Endothelial cell of umbilical vein (primary cell): ENCODE data around the gene ZNF385B. TPM values are rescaled to one million over a fixed set of nuclear protein-coding genes. Genes with fewer than 3 reads are reported as not detected.

Experiments
- BruUV-seq: library from RNA; stranded (reverse); fragments of 400-500 nt; replicated peaks from 2 replicates; lab custom pipeline; 2021; lab: Mats Ljungman, UMichigan
- CTCF ChIA-PET: fragments of 300-600, 350-600 bp; sonication (Branson Sonifier 250); formaldehyde crosslinking; loops from one replicate; lab custom pipeline; 2021; ENCODE audit warnings: antibody characterized with exemption, inconsistent platforms; lab: Charles Lee
- POLR2A ChIA-PET: fragments of 300-600, 350-600 bp; sonication (Branson Sonifier 250); formaldehyde crosslinking; loops from one replicate; lab custom pipeline; 2021; ENCODE audit warnings: antibody characterized with exemption, inconsistent platforms; lab: Charles Lee
- DNase-seq: peaks from one replicate; pipeline ENCODE4 v3.0.0-alpha.2; 2011; ENCODE audit warnings: low read depth, low spot score
- FAIRE-seq: peaks from 2 replicates; lab custom pipeline; 2011; peaks lifted over from hg19 to GRCh38; lab: Jason Lieb, UNC
- H2AFZ ChIP-seq: 2 replicates; pipeline ENCODE4 v1.6.0; 2012; ENCODE audit warnings: low read depth, low read length, control low read depth, inconsistent platforms
- H3K27ac ChIP-seq: 2 replicates; pipeline ENCODE4 v1.5.1; 2011; ENCODE audit warnings: low read depth, mild to moderate bottlenecking, control low read depth, low read length, moderate library complexity; ENCODE audit not compliant: insufficient read depth
- H3K27me3 ChIP-seq, 2 experiments: 2 replicates each; pipeline versions ENCODE4 v1.6.0 to v1.6.1; 2011; ENCODE audit warnings: low read length in 2 of 2, mixed read lengths in 1 of 2; ENCODE audit not compliant: control insufficient read depth in 2 of 2, insufficient read depth in 2 of 2
- H3K36me3 ChIP-seq, 2 experiments: 2 replicates in 1 of 2; 3 replicates in 1 of 2; pipeline ENCODE4 v1.5.1; 2011; ENCODE audit warnings: low read length in 2 of 2, mild to moderate bottlenecking in 1 of 2, moderate library complexity in 1 of 2; ENCODE audit not compliant: control insufficient read depth in 2 of 2, insufficient read depth in 2 of 2; ENCODE audit errors: extremely low read depth in 1 of 2
- H3K4me1 ChIP-seq: 3 replicates; pipeline ENCODE4 v1.5.1; 2011; ENCODE audit warnings: mild to moderate bottlenecking, low read length; ENCODE audit not compliant: control insufficient read depth, insufficient read depth; ENCODE audit errors: extremely low read depth
- H3K4me2 ChIP-seq: 2 replicates; pipeline ENCODE4 v1.6.1; 2011; ENCODE audit warnings: low read length, control low read depth, mixed read lengths; ENCODE audit not compliant: insufficient read depth
- H3K4me3 ChIP-seq, 3 experiments: fragments of 200-600 bp in 1 of 3; sonication (generic), shearing (Covaris generic) in 1 of 3; replicated peaks in 1 of 3; 2 replicates each; pipeline ENCODE4 v1.5.1; 2011 to 2016; ENCODE audit warnings: control low read depth in 3 of 3, low read length in 3 of 3, mild to moderate bottlenecking in 2 of 3, inconsistent platforms in 1 of 3, low read depth in 1 of 3, moderate library complexity in 1 of 3; ENCODE audit not compliant: insufficient read depth in 1 of 3
- H3K79me2 ChIP-seq: 2 replicates; pipeline ENCODE4 v1.6.0; 2012; ENCODE audit warnings: low read length, inconsistent platforms; ENCODE audit not compliant: control insufficient read depth, insufficient read depth
- H3K9ac ChIP-seq: replicated peaks from 2 replicates; pipeline ENCODE3; 2011; ENCODE audit warnings: low read length, control low read depth; ENCODE audit not compliant: insufficient read depth; ENCODE audit errors: extremely low read depth
- H3K9me1 ChIP-seq: replicated peaks from 3 replicates; pipeline ENCODE4 v1.6.0; 2011; ENCODE audit warnings: mild to moderate bottlenecking, low read length; ENCODE audit not compliant: control insufficient read depth, insufficient read depth; ENCODE audit errors: extremely low read depth
- H3K9me3 ChIP-seq: replicated peaks from 2 replicates; pipeline ENCODE4 v1.5.1; 2012; ENCODE audit warnings: low read length, inconsistent platforms; ENCODE audit not compliant: control insufficient read depth, insufficient read depth
- H4K20me1 ChIP-seq: replicated peaks from 2 replicates; pipeline ENCODE3; 2011; ENCODE audit warnings: mild to moderate bottlenecking, low read length; ENCODE audit not compliant: control insufficient read depth, insufficient read depth; ENCODE audit errors: extremely low read depth
- EZH2 ChIP-seq: IDR thresholded peaks from 2 replicates; pipeline ENCODE4 v1.6.1; 2012; ENCODE audit warnings: borderline replicate concordance, low read depth, mild to moderate bottlenecking, moderate library complexity, low read length, inconsistent platforms; ENCODE audit not compliant: severe bottlenecking
- FOS ChIP-seq: IDR thresholded peaks from 2 replicates; pipeline ENCODE4 v1.6.1; 2011; ENCODE audit warnings: mild to moderate bottlenecking, low read length, moderate library complexity, borderline replicate concordance; ENCODE audit not compliant: insufficient read depth
- GATA2 ChIP-seq: IDR thresholded peaks from 2 replicates; pipeline ENCODE4 v1.7.0; 2011; ENCODE audit warnings: low read depth, mild to moderate bottlenecking, moderate library complexity, mixed read lengths, low read length; ENCODE audit not compliant: insufficient read length, insufficient read depth
- JUN ChIP-seq: IDR thresholded peaks from 2 replicates; pipeline ENCODE4 v1.6.1; 2011; ENCODE audit warnings: borderline replicate concordance, low read depth; ENCODE audit not compliant: insufficient read length, insufficient read depth
- MYC ChIP-seq: IDR thresholded peaks from one replicate; pipeline ENCODE4 v1.6.1; 2011; ENCODE audit warnings: mild to moderate bottlenecking, low read depth, low read length
- POLR2A ChIP-seq: IDR thresholded peaks from 2 replicates; pipeline ENCODE4 v1.6.1; 2012; ENCODE audit warnings: low read depth, mild to moderate bottlenecking, control low read depth, low read length
- POLR2AphosphoS5 ChIP-seq: IDR thresholded peaks from 2 replicates; pipeline ENCODE4 v1.6.1; 2012; ENCODE audit warnings: low read depth, mild to moderate bottlenecking, control low read depth, low read length, moderate library complexity; ENCODE audit not compliant: insufficient read depth
- dilution Hi-C: fragments of 300-500 bp; cut with MboI; formaldehyde crosslinking; loops from one replicate; pipeline ENCODE4 v1.15.0; 2019; ENCODE audit warnings: low sequenced_read_pairs; ENCODE audit not compliant: extremely low pct_ligation_motif_present
- intact Hi-C: fragments of 100-400 bp; cut with micrococcal nuclease; formaldehyde crosslinking; loops from one replicate; pipeline ENCODE4 v1.10.0; 2022
- polyA plus RNA-seq, 4 experiments: library from polyadenylated mRNA; depleted of rRNA in 3 of 4; stranded (reverse) in 3 of 4; unstranded in 1 of 4; fragments of >200 nt; gene quantifications; 2 replicates each; pipeline versions ENCODE4 v1.2.1 to v1.2.3, GENCODE V29; 2011 to 2012; ENCODE audit warnings: missing spikeins in 1 of 4
- total RNA-seq: library from RNA; stranded (reverse); gene quantifications from 2 replicates; pipeline ENCODE4 v1.2.3, GENCODE V29; 2021
- TF ChIP-seq, protein P1 (sequence below), 2 donors: IDR thresholded peaks; 1 replicate in 1 of 2; 2 replicates in 1 of 2; pipeline ENCODE4 v1.5.1; 2011; ENCODE audit warnings: low read length in 2 of 2, mild to moderate bottlenecking in 2 of 2, moderate library complexity in 2 of 2, control low read depth in 1 of 2, inconsistent platforms in 1 of 2, low read depth in 1 of 2; ENCODE audit not compliant: insufficient read depth in 1 of 2; ENCODE audit errors: extremely low read depth in 1 of 2
- TF ChIP-seq, protein P2 (sequence below): IDR thresholded peaks from 2 replicates; pipeline ENCODE4 v1.6.1; 2011; ENCODE audit not compliant: insufficient read depth, insufficient read length

The ZNF385B gene
- total and polyA plus RNA-seq, 2 donors (not counting 3 experiments of a cell fraction or from before 2014, with no cell fraction given): not detected

DNA sequence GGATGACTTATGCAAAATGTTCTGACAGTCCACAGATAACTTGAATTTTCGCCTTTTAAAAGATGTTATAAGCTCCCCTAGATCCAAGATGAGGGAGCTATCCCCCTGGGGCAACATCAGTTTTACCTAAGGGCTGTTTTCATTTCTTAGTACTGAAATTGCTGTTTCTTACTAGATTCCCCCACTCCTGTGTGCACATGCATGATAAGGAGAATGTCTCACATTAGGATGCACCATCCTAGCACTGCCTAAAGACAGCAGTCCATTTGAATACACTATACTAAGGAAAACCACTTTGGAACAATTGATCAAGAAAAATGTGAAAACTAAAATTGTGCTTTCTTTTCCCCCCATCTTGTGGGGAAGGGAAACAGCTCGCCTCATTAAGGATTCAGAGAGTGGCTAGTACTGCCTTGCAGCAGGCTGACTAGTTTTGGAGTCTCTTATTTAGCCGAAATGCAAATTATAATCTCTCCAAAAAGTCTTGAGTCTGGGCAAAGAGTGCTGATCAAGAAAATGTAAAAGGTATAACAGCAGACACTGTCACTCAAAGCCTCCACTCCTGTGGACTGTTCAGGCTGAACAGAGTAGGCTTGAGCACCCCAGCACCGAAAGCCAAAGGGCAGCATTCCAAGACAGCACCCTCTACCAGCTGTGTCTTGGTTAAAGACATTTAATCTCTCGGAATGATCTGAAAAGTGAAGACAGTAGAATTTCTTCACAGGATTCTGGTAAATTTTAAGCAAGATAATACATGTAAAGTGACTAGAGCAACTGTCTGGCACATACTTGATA lies 65.0 kb downstream of the ZNF385B start:
- ChIA-PET POLR2A (no interaction called here), CTCF (no interaction called here)
- FAIRE-seq: no peak
- intact Hi-C loops (no loop called here), dilution Hi-C loops (no loop called here)
- no peak overlapping the region for H2AFZ ChIP-seq
- no TSS peak for BruUV-seq
- H3K27me3 ChIP-seq: no peaks in the 10 kb centered on the region
- no peaks in the 10 kb centered on the region for H3K9me1 ChIP-seq
- no peak for DNase-seq
- no peaks in the 10 kb centered on the region for H3K9me3 ChIP-seq
- H3K36me3 ChIP-seq: no peaks in the 10 kb centered on the region
- no peak overlapping the region for H3K9ac ChIP-seq
- no peaks in the 10 kb centered on the region for H3K79me2 ChIP-seq
- H3K27ac ChIP-seq: no peak overlapping the region
- no peak overlapping the region for H3K4me3 ChIP-seq
- no peaks in the 10 kb centered on the region for H4K20me1 ChIP-seq
- TF ChIP-seq MYC (no peak), GATA2 (no peak), POLR2AphosphoS5 (no peak), JUN (no peak), POLR2A (no peak), FOS (no peak), EZH2 (no peak)
- TF ChIP-seq, protein P1, sequence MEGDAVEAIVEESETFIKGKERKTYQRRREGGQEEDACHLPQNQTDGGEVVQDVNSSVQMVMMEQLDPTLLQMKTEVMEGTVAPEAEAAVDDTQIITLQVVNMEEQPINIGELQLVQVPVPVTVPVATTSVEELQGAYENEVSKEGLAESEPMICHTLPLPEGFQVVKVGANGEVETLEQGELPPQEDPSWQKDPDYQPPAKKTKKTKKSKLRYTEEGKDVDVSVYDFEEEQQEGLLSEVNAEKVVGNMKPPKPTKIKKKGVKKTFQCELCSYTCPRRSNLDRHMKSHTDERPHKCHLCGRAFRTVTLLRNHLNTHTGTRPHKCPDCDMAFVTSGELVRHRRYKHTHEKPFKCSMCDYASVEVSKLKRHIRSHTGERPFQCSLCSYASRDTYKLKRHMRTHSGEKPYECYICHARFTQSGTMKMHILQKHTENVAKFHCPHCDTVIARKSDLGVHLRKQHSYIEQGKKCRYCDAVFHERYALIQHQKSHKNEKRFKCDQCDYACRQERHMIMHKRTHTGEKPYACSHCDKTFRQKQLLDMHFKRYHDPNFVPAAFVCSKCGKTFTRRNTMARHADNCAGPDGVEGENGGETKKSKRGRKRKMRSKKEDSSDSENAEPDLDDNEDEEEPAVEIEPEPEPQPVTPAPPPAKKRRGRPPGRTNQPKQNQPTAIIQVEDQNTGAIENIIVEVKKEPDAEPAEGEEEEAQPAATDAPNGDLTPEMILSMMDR (IDR thresholded peaks at IDR 0.05; ENCODE audit: extremely low read depth in 1 of 2, insufficient read depth in 1 of 2, low read depth in 1 of 2, low read length in 2 of 2): no peak
- TF ChIP-seq, protein P2, sequence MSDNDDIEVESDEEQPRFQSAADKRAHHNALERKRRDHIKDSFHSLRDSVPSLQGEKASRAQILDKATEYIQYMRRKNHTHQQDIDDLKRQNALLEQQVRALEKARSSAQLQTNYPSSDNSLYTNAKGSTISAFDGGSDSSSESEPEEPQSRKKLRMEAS: no peak
- no peaks in the 10 kb centered on the region for H3K4me1 ChIP-seq
- H3K4me2 ChIP-seq: no peak overlapping the region
